ENCODE results near the gene PTPRD. TPM values are rescaled to one million over a fixed set of nuclear protein-coding genes. Genes with fewer than 3 reads are reported as not detected.

The PTPRD gene
- polyA plus RNA-seq, 4 donors = 99.8 to 230 (median 118) TPM

DNA sequence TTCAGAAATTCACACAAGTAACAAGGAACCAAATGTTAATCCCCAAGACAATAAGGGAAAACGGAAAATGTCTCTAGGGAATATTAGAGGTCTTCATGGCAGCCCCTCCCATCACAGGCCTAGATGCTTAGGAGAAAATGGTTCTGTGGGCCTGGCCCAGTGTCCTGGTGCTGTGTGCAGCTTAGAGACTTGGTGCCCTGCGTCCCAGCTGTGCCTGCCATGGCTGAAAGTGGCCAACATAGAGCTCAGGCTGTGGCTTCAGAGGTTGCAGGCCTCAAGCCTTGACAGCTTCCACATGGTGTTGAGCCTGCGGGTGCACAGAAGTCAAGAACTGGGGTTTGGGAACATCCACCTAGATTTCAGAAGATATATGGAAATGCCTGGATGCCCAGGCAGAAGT lies 942.3 kb downstream of the PTPRD start:
- DNase-seq (ENCODE audit: low read depth in 4 of 4, low spot score in 3 of 4) = no peak

DNA sequence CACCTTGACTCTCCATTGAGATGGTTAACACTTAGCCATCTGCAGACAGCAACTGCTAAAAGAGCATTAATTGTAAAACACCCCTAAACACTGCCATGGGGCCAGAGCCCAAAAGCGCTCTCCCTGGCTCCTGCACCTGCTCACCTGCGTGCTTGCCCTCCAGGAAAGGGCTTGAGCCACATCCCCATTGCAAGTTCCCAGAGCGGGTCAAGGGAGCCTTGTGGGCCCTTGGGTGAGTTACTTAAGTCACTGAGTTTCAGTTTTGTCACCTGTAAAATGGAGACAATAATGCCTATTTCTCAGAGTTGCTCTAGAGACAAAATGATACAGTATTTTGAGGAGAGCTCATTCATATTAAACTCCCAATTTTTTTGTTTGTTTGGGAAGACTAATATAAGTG lies 967.8 kb downstream of the PTPRD start:
- no peak for DNase-seq (ENCODE audit: low read depth in 4 of 4, low spot score in 3 of 4)

DNA sequence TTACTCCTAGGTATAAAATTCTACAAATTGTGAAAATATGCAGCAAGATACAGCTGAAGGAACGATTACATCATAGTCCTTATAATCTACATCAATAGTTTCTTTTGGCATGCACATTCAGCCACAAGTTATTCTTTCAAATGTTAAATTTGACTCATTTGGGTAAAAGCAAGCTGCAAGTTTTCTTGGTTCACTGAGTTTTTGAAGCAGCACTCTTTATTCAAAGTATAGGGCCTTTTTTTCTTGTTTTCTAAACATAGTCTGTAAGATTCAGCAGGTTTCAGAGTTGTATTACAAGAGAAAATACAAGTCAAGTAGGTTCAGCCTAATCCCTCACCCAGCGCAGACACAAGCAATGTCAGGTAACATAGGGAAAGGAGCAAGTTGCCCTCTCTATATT lies 981.5 kb downstream of the PTPRD start:
- DNase-seq (ENCODE audit: low read depth in 4 of 4, low spot score in 3 of 4) = no peak

DNA sequence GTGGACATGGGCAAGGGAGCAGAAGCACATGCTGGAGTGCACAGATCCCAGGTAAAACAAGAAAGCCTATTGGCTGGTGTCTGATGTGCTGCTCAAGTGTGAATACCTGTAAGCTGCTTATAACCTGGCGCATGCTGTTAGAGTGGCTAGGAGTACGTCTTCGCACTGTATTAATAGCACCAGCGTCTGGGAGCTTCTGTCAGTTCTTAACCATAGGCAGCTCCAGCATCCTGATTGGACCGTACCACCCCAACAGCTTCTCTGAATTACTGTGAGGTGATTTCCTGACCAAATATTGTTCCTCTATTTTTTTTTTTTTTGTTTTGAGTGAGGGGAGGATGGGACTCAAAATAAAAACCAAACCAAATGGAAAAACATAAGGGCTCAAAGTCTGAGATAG lies 987.6 kb downstream of the PTPRD start:
- no peak for DNase-seq (ENCODE audit: low read depth in 4 of 4, low spot score in 3 of 4)

DNA sequence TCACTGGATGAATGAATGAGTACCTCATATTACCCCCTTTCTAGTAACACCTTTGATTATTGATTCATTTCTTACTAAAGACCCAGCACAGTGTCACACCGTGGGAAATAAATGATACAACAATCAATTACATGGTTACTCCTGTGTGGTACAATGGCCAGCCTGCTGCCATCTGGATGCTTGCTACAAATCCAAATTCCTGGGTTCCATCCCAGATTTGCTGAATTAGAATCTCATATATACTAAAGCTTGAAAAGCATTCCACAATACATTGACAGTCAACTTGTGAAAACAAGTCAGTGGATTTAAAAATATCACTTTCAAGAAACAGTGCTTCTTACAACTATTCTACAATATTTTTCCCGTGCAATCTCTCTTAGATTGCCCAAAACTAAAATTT lies 989.3 kb downstream of the PTPRD start:
- no peak for DNase-seq (ENCODE audit: low read depth in 4 of 4, low spot score in 3 of 4)

DNA sequence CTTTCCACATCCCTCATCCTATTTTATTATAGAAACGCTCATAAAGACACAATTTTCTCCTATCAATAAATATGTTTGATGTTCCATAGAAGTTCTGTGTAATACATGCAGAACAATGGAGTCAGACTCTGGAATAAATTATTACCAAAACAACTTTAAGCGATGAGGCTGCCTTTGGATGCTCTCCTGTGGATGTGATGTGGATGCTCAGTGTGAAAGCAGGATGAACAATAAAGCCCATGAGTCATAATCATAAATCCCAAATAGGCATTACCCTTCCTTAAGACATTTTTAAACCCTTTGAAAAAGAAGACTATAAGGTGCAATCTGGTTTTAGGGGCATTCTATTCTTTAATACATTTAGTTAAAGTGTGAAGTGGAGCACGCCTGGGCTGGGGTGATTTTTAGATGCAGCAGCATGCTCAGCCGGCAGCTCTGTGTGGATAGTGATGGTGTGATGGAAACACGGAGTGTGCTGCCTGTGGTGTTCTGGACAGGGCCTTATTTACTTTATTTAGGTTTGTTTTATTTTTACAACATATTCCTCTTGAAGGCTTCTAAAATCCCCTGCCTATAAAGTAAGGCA lies 991.4 kb downstream of the PTPRD start:
- no peak for DNase-seq (ENCODE audit: low read depth in 4 of 4, low spot score in 3 of 4)

DNA sequence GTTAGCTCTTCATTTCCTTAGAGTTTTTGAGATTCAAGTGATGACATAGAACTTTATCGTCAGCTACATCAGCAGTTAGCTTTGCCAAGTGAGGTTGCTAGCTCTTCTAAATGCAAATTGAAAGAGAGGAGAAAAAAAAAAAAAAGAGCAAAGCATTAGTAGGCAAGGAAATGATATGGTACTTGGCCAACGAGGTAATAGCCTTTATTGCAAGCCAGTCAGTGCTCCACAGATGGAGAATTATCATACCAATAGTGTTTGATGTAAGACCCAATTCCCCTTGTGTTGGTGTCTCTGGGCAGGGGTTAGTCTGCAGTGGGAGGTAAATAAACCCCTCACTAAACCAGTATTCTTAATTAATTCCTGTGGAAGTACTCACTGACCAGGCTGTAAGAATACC lies 992.1 kb downstream of the PTPRD start:
- no peak for DNase-seq (ENCODE audit: low read depth in 4 of 4, low spot score in 3 of 4)

DNA sequence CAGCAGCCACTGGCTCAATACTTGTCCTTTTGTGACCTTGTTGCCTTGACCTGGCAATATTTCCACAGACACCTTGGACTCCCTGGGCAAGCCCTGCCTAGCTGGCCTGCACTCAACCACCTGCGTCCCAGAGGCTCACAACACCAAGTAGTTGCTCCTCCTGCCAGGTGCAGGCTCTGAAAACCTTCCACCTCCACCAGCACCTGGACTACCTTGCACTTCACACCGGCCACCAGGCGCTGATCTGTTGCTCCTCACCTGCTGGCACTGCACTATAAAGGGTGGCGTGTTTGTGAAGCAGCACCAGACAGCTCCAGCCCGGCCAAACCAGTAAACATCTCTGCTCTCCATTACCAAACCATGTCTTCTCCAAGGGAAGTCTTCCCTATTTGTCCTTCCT lies 997.7 kb downstream of the PTPRD start:
- no peak for DNase-seq (ENCODE audit: low read depth in 4 of 4, low spot score in 3 of 4)

DNA sequence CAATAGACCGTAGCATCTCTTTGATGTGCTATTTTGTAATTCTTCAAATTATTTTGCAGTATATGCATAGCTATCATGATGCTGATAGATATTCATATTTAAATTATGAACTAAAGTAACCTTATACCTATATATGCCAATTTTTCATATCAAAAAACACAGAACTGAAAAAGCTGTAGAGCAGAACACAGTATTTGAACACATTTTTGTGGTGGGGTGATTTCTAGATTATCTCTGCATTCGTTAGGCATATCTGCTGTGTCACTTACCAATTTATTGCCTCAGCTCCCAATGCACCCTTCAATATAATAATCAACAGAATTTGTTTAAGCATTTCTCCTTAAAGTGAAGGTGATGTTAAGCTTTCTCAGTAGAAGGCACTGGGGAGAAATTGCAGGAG lies 998.2 kb downstream of the PTPRD start:
- no peak for DNase-seq (ENCODE audit: low read depth in 4 of 4, low spot score in 3 of 4)

DNA sequence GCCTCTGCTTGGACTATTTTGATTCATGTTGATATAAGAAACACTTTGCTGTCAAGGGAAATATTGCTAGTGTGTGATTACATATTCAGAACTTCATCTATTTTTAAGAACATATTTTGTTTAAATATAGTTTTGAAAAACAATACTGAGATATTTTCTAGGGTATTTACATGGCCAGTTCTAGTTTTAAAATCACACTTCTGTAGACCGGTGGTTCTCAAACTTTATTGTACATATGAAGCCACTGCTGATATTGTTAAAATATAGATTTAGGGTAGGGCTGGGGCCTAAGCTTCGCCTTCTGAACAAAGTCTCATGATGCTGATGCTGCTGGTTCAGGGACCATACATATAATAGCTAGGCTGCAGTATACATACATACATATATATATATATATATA lies 1000.0 kb downstream of the PTPRD start:
- no peak for DNase-seq (ENCODE audit: low read depth in 4 of 4, low spot score in 3 of 4)

DNA sequence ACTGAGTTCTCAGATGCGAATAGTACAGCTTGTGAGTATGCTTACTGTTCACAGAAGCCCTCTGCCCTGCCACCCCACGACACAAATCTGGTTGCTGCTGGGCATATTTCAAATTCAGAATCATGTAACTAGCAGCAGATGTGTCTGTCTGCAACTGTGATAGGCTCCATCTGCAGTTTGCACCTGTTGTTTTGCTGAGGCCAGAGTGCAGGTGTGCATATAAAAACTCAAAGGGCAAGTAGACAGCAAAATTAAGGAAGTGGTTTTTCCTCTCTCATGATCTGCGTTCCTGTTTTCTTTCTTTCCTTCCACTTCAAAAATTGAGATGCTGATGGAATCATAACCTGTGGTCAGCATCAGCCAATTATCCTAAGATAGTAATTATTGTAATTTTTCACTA lies 1000.5 kb downstream of the PTPRD start:
- no peak for DNase-seq (ENCODE audit: low read depth in 4 of 4, low spot score in 3 of 4)

DNA sequence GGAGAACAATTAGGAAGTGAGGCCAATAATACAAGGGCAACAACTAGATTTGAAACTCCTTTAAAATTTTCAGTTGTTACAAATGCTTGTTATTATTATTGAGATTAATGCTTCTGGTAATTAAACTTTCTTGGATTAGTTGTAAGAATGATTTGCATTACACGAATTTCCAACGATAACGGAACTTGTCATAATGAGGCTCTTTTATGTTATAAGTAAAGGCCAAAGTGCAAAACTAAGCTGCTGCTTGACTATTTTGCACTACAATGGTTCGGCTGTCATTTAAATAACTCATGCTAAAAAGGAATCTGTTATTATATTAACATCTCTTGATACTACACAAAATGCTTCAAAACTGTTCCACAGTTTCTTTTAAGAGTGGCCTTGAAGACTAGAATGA lies 1007.1 kb downstream of the PTPRD start:
- no peak for DNase-seq (ENCODE audit: low read depth in 4 of 4, low spot score in 3 of 4)

DNA sequence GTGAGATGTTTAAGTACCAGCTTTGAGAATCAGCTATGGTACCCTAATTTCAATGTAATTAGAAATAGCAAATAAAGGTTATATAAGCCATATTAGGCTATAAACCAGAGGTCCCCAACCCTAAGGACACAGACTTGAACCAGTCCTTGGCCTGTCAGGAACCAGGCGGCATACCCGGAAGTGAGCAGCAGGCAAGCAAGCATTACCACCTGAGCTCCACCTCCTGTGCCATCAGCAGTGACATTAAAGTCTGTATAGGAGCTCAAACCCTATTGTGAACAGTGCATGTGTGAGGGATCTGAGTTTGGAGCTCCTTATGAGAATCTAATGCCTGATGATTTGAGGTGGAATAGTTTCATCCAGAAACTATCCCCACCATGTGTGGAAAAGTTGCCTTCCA lies 1009.5 kb downstream of the PTPRD start:
- no peak for DNase-seq (ENCODE audit: low read depth in 4 of 4, low spot score in 3 of 4)

DNA sequence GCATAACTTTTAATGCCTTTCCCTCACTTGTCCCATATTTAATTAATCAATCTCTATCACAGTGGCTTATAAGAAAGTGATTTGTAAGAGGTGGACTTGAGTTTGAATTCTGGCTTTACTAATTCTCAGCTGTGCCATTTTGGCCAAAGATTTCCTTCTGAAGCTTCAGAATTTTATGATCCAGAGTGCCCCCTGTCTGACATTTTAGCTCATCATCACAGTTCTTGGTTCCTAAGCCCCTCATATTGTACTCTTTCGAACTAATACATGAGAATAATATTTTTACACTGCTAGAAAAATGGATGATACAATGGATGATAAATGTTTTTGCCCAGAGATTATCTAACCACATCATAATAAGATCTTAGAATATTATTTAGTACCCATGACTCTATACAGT lies 1014.1 kb downstream of the PTPRD start:
- DNase-seq (ENCODE audit: low read depth in 4 of 4, low spot score in 3 of 4) = no peak

DNA sequence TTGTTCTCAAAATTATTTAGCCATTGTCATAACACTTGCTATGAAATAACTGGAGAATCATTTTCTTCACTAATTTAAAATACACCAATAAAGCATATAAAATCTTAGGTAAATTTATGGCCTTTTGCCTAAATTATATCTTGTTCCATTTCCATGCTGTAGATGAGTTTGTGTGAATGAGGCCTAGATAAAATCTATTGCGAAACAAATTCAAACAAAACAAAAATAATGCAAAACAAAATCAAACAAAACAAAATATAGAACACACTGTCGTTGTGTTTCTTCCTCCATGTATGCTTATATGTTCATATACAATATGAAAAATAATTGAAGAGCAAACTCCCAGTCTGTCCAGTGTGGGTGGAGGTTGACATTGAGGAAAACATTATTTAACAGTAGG lies 1020.7 kb downstream of the PTPRD start:
- DNase-seq (ENCODE audit: low read depth in 4 of 4, low spot score in 3 of 4) = no peak

DNA sequence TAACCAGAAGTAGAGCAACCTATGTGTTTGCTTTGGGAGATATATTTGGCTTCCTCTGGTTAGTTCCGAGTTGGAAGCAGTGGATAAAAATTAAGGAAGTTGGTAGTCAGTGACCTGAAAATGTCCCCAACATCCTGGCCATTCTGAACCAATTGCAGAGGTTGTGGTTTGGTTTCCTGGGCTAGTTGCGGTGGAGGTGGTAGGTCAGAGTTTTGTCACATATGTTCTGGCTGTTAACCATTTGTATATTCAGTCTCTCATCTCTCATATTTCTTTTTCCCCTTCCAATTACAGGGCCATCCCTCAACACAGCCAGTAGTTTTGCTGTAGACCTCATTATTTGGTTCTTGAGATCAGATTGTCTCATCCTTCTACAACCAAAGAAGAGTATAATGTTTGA lies 1026.9 kb downstream of the PTPRD start:
- DNase-seq (ENCODE audit: low read depth in 4 of 4, low spot score in 3 of 4) = no peak

DNA sequence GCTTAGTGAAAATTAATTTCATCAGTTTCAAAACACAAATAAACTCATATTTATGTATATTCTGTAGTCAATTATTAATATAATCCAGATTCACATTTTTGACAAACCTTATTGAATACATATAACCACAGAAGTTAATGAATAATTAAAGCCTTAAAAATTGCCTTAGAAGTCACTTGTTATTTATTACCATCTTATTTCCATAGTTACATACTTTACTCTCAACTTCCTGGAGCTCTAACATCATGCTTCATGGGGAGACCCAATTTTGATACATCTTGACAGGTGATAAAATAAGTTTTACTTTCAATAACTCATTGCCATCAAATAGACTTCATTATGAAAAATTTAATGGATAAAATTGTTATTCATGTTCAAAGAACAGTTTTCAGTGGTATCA lies 1038.7 kb downstream of the PTPRD start:
- no peak for DNase-seq (ENCODE audit: low read depth in 4 of 4, low spot score in 3 of 4)

DNA sequence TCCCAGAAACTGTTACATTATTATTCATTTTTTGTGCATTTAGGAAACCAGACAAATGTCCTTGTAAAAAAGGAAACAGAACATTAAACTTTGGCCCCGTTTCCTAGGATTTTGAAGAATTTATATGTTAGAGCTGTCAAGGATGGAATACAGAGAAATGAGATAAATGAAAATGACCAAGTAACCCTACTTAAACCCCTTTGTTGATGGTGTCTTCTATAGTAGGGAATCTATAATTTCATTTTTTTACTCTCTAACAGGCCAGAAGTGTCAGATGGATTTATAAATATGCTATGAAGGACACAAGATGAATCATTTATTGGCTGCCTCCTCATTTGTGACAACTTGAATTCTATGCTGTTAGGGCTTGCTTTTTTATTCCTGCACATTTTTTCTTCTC lies 1047.1 kb downstream of the PTPRD start:
- no peak for DNase-seq (ENCODE audit: low read depth in 4 of 4, low spot score in 3 of 4)

DNA sequence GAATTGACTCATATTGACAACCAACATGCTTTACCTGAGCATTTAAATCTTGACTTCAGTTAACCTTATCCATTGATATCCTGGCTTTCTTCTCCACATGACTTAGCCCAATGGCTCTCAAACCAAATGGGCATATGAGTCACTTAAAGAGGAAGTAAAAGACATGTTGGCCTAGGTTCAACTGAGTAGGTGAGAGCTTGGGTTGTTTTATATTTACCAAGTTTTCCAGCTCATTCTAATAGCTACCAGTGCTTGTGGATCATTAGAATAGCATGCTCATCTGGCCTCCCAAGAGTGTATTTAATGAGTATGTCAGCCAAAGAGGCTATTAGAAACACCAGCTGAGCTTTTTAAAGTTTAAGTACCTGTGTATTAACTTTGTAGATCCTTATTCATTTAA lies 1049.0 kb downstream of the PTPRD start:
- DNase-seq (ENCODE audit: low read depth in 4 of 4, low spot score in 3 of 4) = no peak

DNA sequence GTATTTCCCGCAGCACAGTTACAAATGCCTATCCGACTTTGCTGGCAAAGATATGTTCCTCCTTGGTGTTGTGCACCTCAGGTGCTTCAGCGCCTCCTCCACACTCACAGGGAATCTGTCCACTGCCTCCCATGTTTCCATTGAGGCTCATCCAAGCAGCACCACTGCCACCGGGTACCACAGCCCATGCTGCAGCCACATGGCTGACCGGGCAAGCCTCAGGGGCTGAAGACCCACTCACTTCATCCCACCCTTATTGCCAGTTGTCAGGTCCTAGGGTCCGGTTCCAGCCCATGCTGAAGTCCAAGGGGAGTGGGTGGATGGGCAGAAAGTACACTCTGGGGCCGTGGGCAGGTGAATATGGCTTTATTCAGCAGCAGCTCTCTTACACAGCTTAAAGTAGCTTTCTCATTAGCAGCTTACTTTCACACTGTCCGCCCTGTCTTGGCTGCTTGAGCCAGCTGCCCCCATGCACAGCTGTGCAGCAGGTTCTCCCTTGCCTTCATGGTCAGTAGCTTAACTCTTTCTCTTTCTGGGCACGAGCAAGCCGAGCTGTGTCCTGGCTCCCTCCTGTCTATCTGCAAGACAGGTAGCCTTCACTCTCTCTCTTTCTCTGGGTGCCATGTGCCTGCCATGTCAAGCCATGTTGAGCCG lies 1052.3 kb downstream of the PTPRD start:
- DNase-seq (ENCODE audit: low read depth in 4 of 4, low spot score in 3 of 4) = no peak

DNA sequence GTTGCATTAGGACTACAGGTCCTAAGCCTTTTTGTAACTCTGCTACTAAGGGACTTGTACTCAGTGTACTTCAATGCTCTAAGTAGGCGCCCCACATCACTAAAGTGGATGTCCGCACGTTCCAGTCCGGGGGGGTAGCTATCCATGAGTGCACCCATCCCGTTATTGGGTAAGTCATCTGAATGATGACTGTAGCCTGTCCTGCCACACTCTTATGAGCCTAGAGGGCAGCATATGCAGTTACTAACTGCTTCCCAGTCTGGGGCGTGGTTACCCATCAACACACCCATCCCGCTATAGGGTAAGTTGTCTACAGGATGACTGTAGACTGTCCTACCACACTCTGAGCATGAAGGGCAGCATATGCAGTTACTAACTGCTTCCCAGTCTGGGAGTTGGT lies 1053.9 kb downstream of the PTPRD start:
- DNase-seq (ENCODE audit: low read depth in 4 of 4, low spot score in 3 of 4) = no peak

DNA sequence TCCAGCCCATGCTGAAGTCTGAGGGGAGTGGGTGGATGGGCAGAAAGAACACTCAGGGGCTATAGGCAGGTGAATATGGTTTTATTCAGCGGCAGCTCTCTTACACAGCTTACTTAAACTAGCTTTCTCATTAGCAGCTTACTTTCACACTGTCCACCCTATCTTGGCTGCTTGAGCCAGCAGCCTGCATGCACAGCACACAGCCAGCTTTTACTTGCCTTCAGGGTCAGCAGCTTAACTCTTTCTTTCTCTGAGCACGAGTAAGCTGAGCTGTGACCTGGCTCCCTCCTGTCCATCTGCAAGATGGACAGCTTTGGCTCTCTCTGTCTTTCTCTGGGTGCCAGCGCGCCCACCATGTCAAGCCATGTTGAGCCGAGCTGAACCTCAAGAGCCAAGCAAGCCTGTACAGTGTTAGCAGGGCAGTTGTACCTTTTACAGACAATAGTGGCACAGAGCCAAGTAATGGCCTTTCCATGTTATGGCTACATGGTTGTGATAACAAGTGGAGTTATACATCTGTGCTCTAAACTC lies 1054.9 kb downstream of the PTPRD start:
- DNase-seq (ENCODE audit: low read depth in 4 of 4, low spot score in 3 of 4) = no peak

All from left renal pelvis (tissue), 4 donors.